Thyroid gland (tissue), 4 donors: ENCODE results near the gene KRTAP5-7.

ENCODE experiments used
- CTCF ChIP-seq, 6 experiments: fragments of 200-600 bp in 3 of 6; fragments of 450-650 bp in 3 of 6; sonication (generic) in 3 of 6; IDR thresholded peaks; one replicate each; pipeline ENCODE4 v1.5.1; 2016 to 2019; ENCODE audit warnings: antibody characterized with exemption in 6 of 6, mild to moderate bottlenecking in 2 of 6, inconsistent platforms in 1 of 6, moderate library complexity in 1 of 6
- POLR2A ChIP-seq, 2 donors: fragments of 450-650 bp; IDR thresholded peaks; one replicate each; pipeline ENCODE4 v1.6.1; 2017; ENCODE audit warnings: antibody characterized with exemption in 2 of 2, mild to moderate bottlenecking in 2 of 2, moderate library complexity in 1 of 2

- TF ChIP-seq CTCF (IDR thresholded peaks at IDR 0.05) (no peak), POLR2A (IDR thresholded peaks at IDR 0.05) (no peak)
These were observed 7.5 kb upstream of the KRTAP5-7 start for GRCh38 chr11:71519546-71519945.
